ENCODE measurements around the gene KAT2B. TPM values are rescaled to one million over a fixed set of nuclear protein-coding genes. Genes with fewer than 3 reads are reported as not detected.
A peak's percentile ranks its signal among the peaks of the same experiment; 100 is the strongest.

Gene KAT2B
- total RNA-seq, 1 experiment from 2014 or later: 15.2 TPM

DNA sequence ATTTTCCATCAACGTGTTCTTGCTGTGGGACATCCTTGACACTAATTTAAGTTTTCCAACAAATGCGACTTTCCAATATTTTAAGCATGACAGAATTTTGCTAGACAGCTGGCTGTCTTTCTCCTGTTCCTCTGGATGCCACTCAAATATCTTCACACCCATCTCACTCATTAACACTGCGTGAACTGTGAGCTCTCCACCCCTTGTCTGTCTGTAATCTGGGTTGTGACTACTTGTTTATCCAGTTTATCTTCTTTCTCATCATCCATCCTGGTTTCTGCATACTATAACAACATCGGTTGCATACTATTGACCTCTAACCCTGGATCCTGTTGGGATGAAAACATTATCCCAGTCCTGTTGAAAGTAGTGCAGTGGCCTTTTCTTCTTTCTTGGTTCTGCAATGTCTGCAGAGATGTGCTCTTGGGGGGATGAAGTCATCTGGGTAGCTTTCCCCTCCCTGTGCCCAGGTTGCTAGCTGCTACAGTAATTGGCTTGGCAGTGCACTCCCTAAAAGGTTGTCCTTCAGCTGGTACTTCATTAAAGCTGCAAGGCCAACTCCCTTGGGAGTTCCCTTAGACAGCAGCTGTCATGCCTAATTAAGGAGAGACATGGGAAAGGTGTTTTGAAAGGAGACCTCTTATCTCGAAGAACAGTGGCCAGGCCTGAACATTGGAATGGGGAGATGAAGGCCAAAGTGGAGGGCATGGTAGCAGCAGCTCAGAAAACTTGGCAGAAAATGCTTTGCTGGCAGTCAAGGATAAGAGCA is 24.7 kb downstream of the KAT2B start:
- DNase-seq (ENCODE audit: low read depth): no peak

DNA sequence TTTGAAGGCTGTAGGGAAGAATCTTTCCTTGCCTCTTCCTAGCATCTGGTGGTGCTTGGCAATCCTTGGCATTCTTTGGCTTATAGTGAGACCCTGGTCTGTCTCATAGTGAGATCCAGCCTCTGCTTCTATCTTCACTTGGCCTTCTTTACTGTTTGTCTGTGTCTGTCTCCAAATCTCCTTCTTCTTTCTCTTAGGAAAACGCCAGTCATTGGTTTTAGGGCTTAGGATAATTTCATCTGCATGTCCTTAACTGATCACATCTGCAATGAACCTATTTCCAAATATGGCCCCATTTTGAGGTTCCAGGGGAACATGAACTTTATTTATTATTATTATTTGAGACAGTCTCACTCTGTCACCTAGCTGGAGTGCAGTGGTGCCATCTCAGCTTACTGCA is 25.8 kb downstream of the KAT2B start:
- no peak for DNase-seq (ENCODE audit: low read depth)

DNA sequence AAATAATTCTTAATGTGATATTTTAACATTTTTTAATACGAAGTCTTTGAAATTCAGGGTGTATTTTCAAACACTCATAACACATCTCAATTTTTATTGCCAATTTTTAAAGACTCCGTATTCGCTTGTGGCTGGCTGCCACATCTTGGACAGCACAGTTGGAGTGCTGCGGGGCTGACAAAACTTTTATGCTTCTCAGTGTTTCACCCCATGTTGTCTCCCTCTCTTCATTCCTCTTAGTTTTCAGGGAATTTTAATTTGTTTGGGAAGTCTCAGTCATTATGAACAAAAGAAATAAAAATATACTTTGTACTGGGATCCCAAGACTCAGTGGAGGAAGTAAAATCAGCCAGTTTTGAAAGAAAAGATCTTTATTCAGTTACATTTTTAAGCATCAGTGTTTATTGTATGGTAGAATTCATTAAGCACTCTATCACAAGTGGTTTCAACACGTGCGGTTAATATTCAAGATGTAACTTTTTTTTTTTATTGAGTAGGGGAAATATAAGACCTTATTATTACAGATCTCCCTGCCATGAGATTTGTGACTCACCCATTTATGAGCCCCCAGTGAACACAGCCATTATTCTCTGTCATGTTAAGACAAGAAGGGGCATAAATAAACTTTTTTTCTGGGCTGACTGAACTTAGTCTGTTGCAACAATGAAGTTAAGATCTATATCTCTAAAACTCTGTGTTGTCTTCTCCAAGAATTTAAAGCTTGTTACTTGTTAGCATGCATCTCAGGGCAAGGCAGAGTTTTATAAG is 26.8 kb downstream of the KAT2B start:
- DNase-seq (ENCODE audit: low read depth): no peak

DNA sequence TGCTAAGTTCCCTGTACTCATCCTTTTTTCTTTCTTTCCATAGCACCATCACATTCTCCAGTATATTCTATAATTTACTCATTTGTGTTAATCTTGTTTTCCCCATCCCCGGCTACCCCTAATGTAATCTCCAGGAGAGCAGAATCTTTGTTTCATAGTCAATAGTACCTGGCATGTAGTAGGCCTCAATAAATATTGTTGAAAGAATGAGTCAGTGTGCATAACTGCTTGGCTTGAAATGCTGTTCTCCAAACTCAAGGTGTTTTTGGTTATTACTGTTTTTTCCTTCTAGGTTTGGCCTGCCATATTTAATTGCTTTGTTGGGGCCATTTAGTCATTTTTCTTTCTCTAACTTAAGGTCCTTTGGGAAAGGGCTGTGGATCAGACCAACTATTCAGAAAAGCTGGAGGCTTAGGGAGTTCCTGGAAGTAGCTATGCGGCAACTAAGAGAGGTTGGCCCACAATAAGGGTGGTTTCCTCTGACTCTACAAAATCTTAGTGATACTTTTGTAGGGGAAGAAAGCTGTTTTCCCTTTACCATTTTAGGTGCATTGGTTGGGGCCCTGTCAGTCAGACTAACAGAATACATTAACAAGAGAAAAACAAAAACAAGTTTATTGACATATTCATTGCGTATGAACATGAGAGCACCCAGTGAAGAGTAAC is 28.4 kb downstream of the KAT2B start:
- no peak for DNase-seq (ENCODE audit: low read depth)

DNA sequence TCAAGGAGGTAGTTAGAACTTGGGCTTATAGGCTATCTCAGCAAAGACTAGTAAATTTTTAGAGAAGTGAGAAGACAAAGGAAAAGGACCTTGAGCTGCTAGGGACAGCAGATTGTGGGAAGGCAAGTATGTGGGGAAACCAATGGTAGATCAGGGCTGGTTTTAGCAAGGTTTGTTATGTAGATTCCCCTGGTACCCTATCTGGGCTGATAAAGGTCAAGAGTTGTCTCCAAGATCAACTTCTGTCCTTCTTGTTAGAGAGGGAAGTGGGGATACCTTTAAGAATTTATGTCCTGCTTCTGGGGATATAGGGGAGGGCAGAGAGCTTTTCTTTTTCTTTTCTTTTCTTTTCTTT is 28.9 kb downstream of the KAT2B start:
- DNase-seq (ENCODE audit: low read depth): no peak

DNA sequence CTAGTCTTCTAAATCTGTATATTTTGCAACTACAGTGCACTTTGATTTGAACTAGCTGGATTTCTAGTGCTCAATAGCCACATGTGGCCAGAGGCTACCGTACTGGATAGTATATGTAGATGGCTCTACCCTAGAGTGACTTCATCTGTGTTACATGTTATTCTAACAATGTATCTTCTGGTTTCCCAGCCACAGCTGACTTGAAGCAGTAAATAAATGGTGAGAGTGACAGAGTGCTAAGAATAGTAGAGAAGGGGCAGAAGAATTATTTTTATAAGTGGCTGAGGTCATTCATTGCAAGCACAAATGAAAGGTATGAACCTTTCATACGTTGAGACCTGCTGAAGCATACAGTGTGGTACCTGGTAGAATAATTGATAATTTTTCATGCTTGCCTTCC is 30.9 kb downstream of the KAT2B start:
- DNase-seq (ENCODE audit: low read depth): no peak

DNA sequence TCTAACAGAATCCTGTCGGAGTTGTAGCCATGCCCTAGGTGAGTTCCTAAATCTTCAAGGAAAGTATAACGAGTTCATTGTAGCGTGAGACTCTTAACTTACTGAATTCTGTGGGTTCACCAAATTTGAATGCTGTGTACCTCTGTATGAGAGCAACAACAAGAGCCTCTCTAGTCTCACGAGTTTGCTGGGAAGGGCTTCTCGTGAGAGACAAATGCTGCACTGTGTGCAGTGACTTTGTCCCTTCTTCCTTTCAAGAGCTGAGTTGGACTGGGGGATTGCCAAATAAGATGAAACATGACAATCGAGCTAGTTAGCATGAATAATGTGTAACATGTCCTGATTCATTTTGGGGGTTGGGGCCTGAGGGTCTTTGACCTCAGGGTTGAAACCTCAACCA is 32.2 kb downstream of the KAT2B start:
- DNase-seq (ENCODE audit: low read depth): no peak

DNA sequence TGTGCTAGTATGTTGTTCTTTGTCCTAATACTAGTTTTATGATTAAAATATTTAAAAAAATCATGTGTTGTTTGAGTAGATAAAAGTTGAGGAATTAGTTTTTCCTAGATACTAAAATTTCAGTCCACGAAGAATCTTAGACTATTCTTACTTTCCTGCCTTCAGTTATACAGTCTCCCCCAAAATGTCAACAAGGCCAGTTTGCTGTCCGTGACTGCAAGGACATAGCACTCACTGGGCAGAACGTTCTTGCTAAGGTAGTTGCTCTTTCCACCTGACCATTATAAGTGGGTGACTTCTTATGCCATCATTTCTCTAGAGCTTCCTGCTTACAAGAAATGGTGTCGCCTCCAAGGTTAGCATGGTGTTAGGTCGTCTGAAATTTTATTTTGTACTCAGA is 32.8 kb downstream of the KAT2B start:
- DNase-seq (ENCODE audit: low read depth): no peak

DNA sequence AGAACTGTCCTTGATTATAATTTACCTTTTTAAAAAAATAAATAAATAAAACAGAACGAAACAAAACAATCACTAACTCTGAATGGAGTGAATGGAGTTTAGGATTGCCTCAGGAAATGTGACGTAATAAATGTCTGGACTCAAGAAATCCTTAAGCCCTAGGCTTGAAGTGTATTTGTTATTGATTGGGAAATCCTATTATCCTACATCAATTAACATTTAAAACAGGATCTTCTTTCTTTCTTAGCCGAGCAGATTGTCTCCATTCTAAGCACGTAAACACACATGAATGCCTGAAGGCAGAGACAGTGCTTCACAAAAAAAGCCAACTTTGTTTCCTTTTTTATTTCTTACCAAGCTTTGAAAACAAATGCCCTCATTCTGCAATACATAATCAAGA is 33.4 kb downstream of the KAT2B start:
- no peak for DNase-seq (ENCODE audit: low read depth)

DNA sequence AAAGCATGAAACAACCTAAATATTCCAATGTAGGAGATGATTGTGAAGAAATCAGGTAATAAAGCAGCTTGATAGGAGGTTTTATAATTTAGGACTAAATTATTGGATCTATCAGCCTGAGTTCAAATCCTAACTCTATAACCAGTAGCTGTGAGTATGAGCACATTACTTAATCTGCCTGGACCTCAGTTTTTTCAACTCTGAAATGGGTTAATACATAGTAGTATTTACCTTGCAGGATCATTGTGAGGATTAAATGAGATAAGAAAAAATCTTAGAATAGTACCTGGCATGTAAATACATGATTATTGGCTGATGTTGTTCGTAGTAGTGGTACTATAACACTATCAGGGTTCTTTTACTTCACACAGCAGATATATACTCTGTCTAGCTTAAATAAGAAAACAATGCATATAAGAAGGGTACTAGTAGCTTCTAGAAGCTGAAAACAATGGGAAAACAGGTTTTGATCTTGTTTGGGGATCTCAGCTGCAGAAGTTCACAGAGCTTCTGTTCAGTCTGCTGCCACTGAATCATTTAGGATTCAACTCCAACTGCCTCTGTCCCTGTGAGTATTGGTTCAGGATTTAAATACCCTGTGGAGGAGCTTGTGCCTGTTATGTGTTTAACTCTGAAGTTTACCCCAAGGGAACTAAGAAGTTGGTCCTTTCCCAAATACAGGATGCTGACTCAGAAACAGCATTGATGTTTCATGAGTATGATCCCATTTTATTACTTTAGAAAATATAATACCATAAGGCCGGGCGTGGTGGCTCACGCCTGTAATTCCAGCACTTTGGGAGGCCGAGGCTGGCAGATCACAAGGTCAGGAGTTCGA is 34.2 kb downstream of the KAT2B start:
- DNase-seq (ENCODE audit: low read depth): peak; percentile 79

DNA sequence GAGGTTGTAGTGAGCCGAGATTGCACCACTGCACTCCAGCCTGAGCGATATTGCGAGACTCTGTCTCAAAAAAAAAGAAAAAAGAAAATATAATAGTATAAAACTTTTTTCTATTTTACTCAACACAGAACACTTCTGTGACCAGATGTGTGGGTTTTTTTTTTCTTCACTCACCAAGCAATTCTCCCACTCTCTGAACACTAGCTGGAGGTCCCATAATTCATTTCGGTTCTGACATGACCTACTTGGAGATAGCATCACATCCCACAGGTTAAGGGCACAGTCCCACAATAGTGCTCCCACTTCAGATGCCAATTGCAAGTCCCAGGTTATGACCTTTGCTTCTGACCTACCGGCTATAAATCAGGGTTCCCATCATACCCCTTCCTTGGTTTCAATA is 35.0 kb downstream of the KAT2B start:
- no peak for DNase-seq (ENCODE audit: low read depth)

DNA sequence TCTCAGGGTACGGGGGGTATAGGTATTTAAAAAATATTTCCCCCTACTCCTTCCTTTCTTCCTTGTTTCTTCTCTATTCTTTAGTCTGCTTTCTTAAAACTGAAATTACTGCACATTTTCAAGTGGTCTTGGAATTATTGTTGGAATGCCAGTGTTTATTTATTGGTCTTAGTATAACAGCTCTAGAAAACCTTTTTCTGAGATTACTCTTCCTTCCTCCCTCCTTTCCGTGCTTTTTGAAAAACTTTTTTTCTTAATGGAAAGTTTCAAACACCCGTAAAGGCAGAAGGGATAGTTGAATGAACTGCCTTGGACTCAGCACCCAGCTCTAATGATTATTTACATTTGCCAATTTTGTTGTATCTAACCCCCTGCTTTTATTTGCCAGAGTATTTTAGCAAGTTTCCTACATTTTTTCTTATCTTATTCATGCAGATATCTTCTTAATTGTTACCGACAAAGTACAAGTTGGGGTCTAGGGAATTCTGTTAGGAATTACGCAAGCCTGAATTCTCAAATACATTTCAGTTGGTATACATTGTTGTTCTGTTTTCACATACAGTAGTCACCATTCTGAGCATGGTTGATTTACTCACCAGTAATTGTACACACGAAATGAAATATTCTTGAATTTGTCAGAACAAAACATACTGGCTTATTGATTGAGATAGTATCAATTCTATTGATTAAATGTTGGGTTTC is 36.2 kb downstream of the KAT2B start:
- no peak for DNase-seq (ENCODE audit: low read depth)

DNA sequence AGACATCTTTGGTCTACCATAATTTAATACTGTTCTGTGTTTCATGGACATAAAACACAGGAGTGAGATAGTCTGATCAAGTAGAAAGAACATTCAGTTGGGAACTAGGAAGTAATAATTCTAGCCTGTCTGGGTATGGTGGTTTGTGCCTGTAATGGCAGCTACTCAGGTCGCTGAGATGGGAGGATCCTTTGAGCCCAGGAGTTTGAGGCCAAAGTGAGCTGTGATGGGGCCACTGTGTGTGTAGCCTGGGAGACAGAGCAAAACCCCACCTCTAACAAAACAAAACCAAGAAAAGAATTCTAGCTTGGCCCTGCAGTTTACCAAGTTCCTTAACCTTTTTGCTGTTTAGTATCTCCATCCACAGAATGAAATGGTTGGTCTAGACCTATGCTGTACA is 36.8 kb downstream of the KAT2B start:
- DNase-seq (ENCODE audit: low read depth): no peak

DNA sequence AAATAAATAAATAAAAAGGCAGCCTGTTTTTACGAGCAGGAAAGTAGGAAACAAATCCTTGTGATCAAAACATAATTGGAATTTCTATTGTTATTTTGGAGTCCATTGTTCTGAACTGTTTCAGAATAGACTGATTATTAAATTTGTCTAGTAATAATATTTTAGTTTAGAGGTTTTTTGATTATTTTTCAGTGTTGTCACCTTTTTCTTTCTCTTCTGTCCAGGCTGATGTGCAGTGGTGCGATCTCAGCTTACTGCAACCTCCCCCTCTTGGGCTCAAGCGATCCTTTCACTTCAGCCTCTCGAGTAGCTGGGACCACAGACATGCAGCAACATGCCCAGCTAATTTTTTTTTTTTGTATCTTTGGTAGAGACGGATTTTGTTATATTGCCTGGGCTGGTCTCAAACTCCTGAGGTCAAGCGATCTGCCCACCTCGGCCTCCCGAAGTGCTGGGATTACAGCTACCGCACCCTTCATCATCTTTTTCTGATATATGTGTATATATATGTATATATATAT is 38.0 kb downstream of the KAT2B start:
- DNase-seq (ENCODE audit: low read depth): no peak

DNA sequence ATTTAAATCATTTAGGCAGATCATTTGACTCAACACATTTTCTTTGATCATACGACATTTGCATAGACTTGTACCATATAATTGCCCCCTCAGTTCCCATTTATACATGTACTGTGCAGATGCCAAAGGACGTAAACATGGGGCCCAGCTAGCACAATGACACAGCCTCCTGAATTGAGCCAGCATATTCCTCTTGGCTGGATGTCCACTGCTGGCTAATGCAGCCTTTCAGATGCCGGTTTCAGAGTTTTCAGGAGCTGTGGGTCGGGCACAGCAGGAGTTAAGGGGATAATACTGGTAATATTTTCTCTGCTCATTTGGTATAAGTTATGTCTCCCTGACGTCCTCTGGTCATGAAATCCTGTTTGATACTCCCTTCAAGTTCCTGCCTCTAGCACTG is 39.4 kb downstream of the KAT2B start:
- DNase-seq (ENCODE audit: low read depth): no peak

DNA sequence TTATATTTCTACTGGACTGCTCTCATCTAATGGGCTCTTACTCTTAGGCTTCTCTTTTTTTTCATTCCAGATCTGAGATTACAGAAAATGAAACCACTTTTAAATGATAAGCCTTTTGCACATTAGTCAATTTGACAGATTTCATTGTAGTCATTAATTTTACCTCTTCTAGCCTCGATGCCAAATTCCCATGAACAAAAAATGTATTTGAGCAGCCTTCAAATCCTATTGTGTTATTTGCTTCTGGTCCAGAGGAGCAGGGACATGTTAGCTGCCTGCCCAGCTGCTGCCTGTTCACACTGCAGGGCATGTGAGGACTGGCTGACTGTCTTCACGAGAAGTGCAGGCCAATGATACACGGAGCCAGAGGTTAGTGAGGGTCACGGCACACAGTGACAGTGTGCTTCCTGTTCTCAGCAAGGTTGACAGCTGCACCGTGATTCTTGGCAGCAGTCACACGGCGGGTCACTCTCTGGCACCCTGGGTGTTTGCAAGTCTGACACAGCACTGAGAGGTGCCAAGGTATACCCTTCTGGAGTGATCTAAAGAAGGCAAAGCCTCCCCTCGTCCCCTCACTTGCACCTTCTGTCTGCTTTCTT is 40.8 kb downstream of the KAT2B start:
- DNase-seq (ENCODE audit: low read depth): peak; percentile 90

DNA sequence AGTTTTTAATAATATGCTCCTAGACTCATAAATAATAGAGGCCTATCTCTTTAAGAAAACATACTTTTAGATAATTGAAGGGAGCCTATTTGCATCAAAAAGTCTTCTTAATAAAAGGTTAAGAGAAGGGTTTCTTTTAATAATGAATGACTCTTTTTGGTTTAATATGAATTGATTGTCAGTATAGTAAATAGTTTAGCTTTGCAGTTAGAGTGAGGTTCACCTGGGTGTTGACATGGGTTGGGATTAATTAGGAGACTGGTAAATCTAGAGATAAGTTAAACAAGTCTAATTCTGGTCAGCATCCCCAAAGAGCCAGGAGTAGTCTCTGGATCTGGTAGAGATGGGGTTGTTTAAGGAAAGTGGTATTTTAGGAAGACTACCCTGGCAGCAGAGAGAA is 43.0 kb downstream of the KAT2B start:
- DNase-seq (ENCODE audit: low read depth): no peak

DNA sequence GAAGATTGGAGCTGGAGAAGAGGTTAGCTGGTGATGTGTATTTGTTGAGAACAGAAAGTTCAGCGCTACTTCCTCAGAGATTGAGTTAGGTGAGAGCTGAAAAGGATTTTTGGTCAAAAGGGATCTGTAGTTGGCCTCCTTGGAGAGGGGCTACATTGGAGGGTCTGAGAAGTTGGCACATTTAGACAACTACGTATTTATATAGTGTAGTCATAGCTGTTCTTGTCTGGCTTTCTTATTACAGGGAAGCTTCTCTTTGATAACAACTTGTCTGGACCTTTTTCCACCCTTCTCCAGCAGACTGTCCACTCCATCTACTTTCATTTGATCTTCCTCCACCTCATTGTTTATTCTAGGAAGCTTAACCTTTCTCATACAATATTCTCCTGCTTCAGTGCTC is 43.7 kb downstream of the KAT2B start:
- no peak for DNase-seq (ENCODE audit: low read depth)

DNA sequence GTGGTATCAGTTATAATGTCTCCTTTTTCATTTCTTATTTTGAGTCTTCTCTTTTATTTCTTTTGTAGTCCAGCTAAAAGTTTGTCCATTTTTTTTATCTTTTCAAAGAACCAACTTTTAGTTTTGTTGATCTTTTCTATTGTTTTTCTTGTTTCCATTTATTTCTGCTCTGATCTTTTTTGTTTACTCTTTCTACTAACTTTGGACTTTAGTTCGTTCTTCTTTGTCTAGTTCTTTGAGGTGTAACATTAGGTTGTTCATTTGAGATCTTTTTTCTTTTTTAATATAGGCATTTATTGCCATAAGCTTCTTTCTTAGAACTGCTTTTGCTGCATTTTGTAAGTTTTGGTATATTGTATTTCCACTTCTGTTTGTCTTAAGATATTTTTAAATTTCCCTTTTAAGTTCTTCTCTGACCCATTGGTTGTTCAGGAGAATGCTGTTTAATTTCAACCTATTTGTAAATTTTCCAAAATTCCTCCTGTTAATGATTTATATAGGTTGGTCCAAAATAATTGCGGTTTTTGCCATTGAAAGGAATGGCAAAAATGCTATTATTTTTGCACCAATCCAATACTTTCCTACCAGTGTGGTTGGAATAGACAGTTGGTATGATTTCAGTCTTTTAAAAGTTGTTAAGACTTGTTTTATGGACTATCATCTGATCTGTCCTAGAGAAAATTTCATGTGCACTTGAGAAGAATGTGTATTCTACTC is 51.2 kb downstream of the KAT2B start:
- DNase-seq (ENCODE audit: low read depth): no peak

DNA sequence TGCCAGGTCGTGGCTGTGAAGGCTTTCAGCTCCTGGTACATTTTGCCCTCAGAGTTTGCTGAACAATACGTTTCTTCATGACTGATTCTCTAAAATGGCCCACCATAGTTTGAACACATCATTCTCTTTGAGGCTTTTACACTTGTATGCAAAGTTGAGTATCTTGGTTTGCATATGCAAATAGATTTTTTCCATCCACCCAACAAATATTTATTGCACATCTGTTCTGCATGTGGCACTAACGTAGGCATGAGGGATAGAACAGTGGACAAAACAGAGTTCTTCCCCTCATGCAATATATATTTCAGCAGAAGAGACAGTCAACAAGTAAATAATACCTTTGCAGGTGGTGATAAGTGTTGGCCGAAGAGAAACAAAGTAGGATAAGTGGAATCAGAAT is 55.2 kb downstream of the KAT2B start:
- no peak for DNase-seq (ENCODE audit: low read depth)
